WI38 (cell line): ENCODE data around the gene TTLL11.

Experiments used
- H3K4me3 ChIP-seq: 2 replicates; pipeline ENCODE4 v1.5.1; 2011; ENCODE audit warnings: low read depth, mild to moderate bottlenecking, control low read depth, low read length
- CTCF ChIP-seq: IDR thresholded peaks from 2 replicates; pipeline ENCODE4 v1.5.1; 2012; ENCODE audit warnings: low read depth, mild to moderate bottlenecking, control low read depth, low read length

TTLL11 gene

DNA sequence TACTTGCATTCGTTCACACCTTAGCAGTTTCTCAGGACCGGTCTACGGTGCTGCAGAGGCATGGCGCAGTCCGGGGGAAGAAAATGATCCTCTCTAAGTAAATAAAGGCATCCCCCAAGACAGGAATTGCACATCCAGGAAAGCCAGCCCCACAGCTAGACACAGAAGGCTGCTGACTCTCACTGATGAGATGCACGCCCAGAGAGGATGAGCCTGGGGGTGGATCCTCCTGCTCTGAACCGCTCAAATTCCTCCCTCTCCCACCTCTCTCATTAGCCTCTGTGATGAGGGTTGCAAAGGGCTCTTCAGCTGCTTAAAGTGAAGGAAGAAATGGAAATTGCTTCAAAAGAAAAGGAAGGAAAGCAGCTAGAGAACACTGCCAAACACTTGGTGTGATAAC is 132.4 kb downstream of the TTLL11 start:
- TF ChIP-seq CTCF: no peak
- no peak overlapping the region for H3K4me3 ChIP-seq

DNA sequence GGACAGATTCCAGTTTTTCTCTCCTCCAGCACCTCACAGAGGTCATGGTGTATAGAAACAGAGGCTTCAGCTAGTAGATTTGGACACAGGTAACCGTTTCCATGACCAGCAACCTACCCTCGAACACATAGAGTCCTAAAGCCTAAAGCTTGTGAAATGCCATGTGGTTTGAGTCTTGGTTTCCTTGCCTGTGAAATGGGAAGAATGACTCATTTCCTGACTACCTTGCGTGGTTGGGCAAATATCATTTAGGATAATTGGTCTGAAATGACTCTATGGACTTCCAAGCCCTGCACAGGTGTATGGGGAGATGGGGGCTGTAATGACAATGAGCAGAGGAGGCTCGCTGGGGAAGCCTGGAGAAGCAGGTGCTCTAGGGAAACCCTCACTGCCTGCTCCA is 134.6 kb downstream of the TTLL11 start:
- TF ChIP-seq CTCF: no peak
- no peak overlapping the region for H3K4me3 ChIP-seq

GRCh38 chr9:121956808-121957207 is 136.3 kb downstream of the TTLL11 start:
- H3K4me3 ChIP-seq: no peak overlapping the region
- TF ChIP-seq CTCF: no peak

GRCh38 chr9:121955649-121956048 is 137.5 kb downstream of the TTLL11 start:
- no peak for TF ChIP-seq CTCF
- H3K4me3 ChIP-seq: no peak overlapping the region

DNA sequence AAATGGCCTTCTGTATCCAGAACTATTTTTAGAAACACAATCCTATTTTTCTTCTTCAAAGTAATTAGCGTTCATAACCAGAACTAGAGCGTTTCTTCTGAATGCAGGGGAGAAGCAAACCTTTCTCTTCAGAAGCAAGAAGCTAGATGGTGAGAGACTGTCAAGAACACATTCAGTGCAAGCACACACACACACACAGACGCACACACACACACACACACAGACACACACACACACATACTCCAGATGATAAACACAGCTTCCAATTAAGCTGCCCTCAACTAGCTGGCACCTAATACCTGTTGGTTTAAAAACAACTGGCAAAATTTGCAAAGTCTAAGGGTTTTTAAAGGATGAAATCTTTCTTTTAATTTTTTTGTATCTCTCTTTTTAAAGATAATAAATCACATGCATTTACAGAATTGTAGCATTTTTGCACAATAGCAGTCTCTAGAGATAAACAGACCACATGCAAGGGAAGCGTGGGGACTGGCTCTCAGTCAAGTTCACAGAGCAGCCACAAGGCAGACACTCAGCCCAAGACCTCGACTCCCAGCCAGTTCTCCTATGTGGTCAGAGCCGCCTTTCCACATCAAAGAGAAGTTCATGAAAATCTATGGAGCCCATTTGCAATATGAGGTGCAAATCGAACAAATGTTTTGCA is 138.5 kb downstream of the TTLL11 start:
- no peak for TF ChIP-seq CTCF
- no peak overlapping the region for H3K4me3 ChIP-seq

DNA sequence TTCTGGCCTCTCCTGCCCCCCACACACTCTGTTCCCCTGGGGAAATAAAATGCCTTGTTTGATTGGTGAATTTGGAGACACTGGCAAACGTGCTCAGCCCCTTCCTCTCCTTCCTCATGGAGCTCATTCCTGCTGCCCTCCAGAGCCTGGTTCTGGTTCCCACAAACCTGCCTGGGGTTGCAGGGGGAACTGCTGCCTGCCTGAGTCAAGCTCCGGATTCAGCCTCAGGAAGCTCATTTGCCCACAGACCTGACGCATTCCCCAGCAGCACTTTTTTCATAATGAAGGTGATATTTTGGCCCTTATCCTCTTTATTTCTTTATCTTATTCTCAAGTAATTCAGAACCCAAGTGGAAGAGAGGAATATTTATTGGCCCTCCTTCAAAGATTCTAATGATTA is 140.5 kb downstream of the TTLL11 start:
- H3K4me3 ChIP-seq: no peak overlapping the region
- TF ChIP-seq CTCF: no peak

GRCh38 chr9:121950866-121951265 is 142.2 kb downstream of the TTLL11 start:
- TF ChIP-seq CTCF: no peak
- H3K4me3 ChIP-seq: no peak overlapping the region
